ENCODE results near the gene NFASC. TPM values are rescaled to one million over a fixed set of nuclear protein-coding genes. Genes with fewer than 3 reads are reported as not detected.
A peak's percentile ranks its signal among the peaks of the same experiment; 100 is the strongest.

The NFASC gene
- total RNA-seq = 0.14 and 0.18 TPM in 2 replicates

GRCh38 chr1:204870160-204870912 lies at the start of gene NFASC:
NFASC (plus strand) TSS chr1:204870862; CDS start chr1:204944316, 73,454 bp downstream.
- no peak for DNase-seq (ENCODE audit: low spot score)
- H3K27me3 Mint-ChIP-seq (ENCODE audit: low read depth) = peaks cover 2% of the 10 kb centered on the region
- H3K4me3 Mint-ChIP-seq (ENCODE audit: low read depth) = no peak within 1 kb of the TSS
- intact Hi-C loops (cut with micrococcal nuclease) = no loop called here
- H3K27ac Mint-ChIP-seq = no peak within 1 kb of the TSS
- no peaks in the 10 kb centered on the region for H3K36me3 Mint-ChIP-seq (ENCODE audit: low read depth)
- H3K9me3 Mint-ChIP-seq = no peaks in the 10 kb centered on the region
- peaks cover 1% of the 10 kb centered on the region for H3K4me1 Mint-ChIP-seq (ENCODE audit: low read depth)

GRCh38 chr1:204821476-204821875 lies 49.2 kb upstream of the NFASC start:
- peaks cover 10% of the 10 kb centered on the region for H3K27me3 Mint-ChIP-seq (ENCODE audit: low read depth)
- H3K4me3 Mint-ChIP-seq (ENCODE audit: low read depth) = no peak overlapping the region
- no peak overlapping the region for H3K27ac Mint-ChIP-seq
- H3K36me3 Mint-ChIP-seq (ENCODE audit: low read depth) = no peaks in the 10 kb centered on the region
- intact Hi-C loops (cut with micrococcal nuclease) = loop anchor here (10.0 kb wide), 1 partner anchor 123 kb away; no protein-coding TSS in a partner anchor
- H3K4me1 Mint-ChIP-seq (ENCODE audit: low read depth) = no peaks in the 10 kb centered on the region
- no peaks in the 10 kb centered on the region for H3K9me3 Mint-ChIP-seq
- DNase-seq (ENCODE audit: low spot score) = no peak

- intact Hi-C loops (cut with micrococcal nuclease) = loop anchor here (10.0 kb wide), 1 partner anchor 123 kb away; no protein-coding TSS in a partner anchor
- H3K27ac Mint-ChIP-seq = no peak overlapping the region
- H3K9me3 Mint-ChIP-seq = no peaks in the 10 kb centered on the region
- no peaks in the 10 kb centered on the region for H3K36me3 Mint-ChIP-seq (ENCODE audit: low read depth)
- no peak for DNase-seq (ENCODE audit: low spot score)
- no peak overlapping the region for H3K4me3 Mint-ChIP-seq (ENCODE audit: low read depth)
- H3K4me1 Mint-ChIP-seq (ENCODE audit: low read depth) = no peaks in the 10 kb centered on the region
- H3K27me3 Mint-ChIP-seq (ENCODE audit: low read depth) = peaks cover 13% of the 10 kb centered on the region
Measured at GRCh38 chr1:204821924-204822323, 48.7 kb upstream of the NFASC start.

DNA sequence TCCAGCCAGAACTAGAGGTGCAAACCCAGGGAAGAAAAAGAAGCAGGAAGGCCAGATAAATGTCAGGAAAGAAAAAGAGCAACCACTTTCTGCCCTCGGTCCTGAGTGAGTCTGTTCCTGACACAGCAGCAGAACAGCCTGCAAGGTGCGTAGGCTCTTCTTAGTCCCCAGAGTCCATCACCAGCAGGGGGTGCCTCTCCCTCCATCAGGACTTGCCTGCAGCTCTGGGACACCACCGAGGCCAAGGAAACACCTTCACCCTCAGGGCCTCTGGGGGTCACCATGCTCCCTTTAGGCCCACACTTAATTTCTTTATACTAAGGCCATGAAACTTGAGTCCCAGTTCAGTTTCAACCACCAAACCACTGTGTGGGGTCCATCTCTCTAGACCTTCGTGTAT lies 43.7 kb upstream of the NFASC start:
- Mint-ChIP-seq H3K36me3 (ENCODE audit: low read depth) (no peaks in the 10 kb centered on the region), H3K4me1 (ENCODE audit: low read depth) (no peaks in the 10 kb centered on the region), H3K27me3 (ENCODE audit: low read depth) (peaks cover 42% of the 10 kb centered on the region), H3K27ac (no peak overlapping the region), H3K4me3 (ENCODE audit: low read depth) (no peak overlapping the region), H3K9me3 (no peaks in the 10 kb centered on the region)
- DNase-seq (ENCODE audit: low spot score) = no peak
- intact Hi-C loops (cut with micrococcal nuclease) = loop anchor here (10.0 kb wide), 1 partner anchor 118 kb away; no protein-coding TSS in a partner anchor

GRCh38 chr1:204828352-204828850 lies 42.3 kb upstream of the NFASC start:
- peak; percentile 26 for DNase-seq (ENCODE audit: low spot score)
- intact Hi-C loops (cut with micrococcal nuclease) = loop anchor here (10.0 kb wide), 1 partner anchor 116 kb away; no protein-coding TSS in a partner anchor
- Mint-ChIP-seq H3K27me3 (ENCODE audit: low read depth) (peaks cover 45% of the 10 kb centered on the region), H3K36me3 (ENCODE audit: low read depth) (no peaks in the 10 kb centered on the region), H3K4me3 (ENCODE audit: low read depth) (no peak overlapping the region), H3K4me1 (ENCODE audit: low read depth) (no peaks in the 10 kb centered on the region), H3K27ac (no peak overlapping the region), H3K9me3 (no peaks in the 10 kb centered on the region)

DNA sequence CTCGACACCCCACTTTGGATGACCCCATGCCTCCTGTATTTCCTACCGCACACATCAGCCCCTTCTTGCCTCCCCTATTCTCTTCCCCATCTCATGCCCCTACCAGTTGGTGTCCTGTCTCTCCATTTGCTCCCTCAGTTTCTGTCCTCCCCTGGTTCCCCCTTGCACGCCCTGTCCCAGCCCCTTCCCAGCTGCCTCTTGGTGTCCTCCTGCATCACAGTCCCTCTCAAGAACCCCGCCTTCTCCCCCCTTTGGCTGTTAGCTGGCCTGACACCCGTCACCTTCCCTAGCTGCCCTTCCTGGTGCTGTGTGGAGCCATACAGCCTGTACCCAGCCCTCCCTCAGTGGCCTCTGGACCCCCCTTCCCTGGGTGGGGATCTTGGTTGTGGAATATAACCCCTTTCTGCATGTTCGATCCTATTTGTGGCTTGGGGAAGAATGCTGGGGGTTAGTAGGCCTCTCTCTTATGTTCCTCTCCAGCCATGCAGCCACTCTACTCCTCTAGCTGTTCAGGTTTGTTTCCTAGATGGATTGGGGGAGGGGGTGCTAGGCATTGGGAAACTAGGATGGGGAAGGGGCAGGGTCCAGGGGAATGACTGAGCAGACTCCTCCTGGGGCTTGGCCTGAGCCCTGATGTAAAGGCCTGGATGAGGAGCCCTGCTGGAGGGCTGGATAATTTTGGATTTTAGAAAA lies 41.4 kb upstream of the NFASC start:
- Mint-ChIP-seq H3K9me3 (no peaks in the 10 kb centered on the region), H3K36me3 (ENCODE audit: low read depth) (no peaks in the 10 kb centered on the region), H3K27ac (no peak overlapping the region), H3K4me1 (ENCODE audit: low read depth) (no peaks in the 10 kb centered on the region), H3K4me3 (ENCODE audit: low read depth) (no peak overlapping the region), H3K27me3 (ENCODE audit: low read depth) (peaks cover 45% of the 10 kb centered on the region)
- DNase-seq (ENCODE audit: low spot score) = no peak
- intact Hi-C loops (cut with micrococcal nuclease) = loop anchor here (10.0 kb wide), 1 partner anchor 116 kb away; no protein-coding TSS in a partner anchor

GRCh38 chr1:204830747-204831146 lies 39.9 kb upstream of the NFASC start:
- DNase-seq (ENCODE audit: low spot score) = no peak
- Mint-ChIP-seq H3K27ac (no peak overlapping the region), H3K27me3 (ENCODE audit: low read depth) (peaks cover 49% of the 10 kb centered on the region), H3K4me1 (ENCODE audit: low read depth) (no peaks in the 10 kb centered on the region), H3K4me3 (ENCODE audit: low read depth) (no peak overlapping the region), H3K9me3 (no peaks in the 10 kb centered on the region), H3K36me3 (ENCODE audit: low read depth) (no peaks in the 10 kb centered on the region)
- intact Hi-C loops (cut with micrococcal nuclease) = no loop called here

DNA sequence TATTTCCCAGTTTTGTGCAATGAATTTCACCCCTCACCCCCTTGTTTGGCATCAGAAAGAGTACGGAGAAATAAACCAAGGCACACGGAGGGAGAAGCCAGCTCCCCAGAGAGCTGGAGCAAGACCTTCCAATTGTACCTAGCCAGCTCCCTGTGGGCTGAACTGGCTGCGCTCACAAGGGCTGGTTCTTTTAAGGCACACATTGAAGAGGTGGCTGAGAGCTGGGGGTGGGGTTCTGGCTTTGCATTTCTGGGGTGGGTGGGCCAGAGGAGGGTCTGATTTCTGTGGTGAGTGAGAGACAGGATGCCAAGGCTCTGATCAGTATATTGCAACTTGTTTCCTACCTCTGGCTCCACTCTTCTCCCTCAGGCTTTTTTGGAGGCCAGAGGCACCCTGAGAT lies 39.5 kb upstream of the NFASC start:
- no peaks in the 10 kb centered on the region for H3K9me3 Mint-ChIP-seq
- H3K27ac Mint-ChIP-seq = no peak overlapping the region
- no peaks in the 10 kb centered on the region for H3K4me1 Mint-ChIP-seq (ENCODE audit: low read depth)
- intact Hi-C loops (cut with micrococcal nuclease) = no loop called here
- H3K27me3 Mint-ChIP-seq (ENCODE audit: low read depth) = peaks cover 49% of the 10 kb centered on the region
- no peak for DNase-seq (ENCODE audit: low spot score)
- H3K36me3 Mint-ChIP-seq (ENCODE audit: low read depth) = no peaks in the 10 kb centered on the region
- H3K4me3 Mint-ChIP-seq (ENCODE audit: low read depth) = no peak overlapping the region

DNA sequence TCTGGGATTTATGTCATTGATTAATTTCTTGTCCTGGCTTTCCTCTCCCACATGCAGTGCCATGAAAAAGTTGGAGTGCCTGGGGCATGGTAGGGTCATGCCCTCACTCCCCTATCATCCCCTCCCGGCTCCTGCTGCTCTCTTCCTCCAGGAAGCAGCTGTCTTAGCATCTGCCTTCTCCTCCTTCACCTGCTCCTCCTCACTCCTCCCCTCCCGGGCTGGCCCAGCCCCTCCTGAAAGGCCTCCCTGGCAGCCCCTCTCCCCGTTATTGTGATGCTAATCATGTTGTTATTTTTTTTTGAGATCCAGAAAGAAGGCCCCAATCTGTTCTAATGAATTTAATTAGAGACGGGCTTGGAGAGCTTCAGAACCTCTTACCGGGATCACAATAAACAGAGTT lies 36.3 kb upstream of the NFASC start:
- H3K4me3 Mint-ChIP-seq (ENCODE audit: low read depth) = no peak overlapping the region

GRCh38 chr1:204834752-204835151 lies 35.9 kb upstream of the NFASC start:
- Mint-ChIP-seq H3K27ac (no peak overlapping the region), H3K4me3 (ENCODE audit: low read depth) (no peak overlapping the region), H3K4me1 (ENCODE audit: low read depth) (no peaks in the 10 kb centered on the region), H3K9me3 (no peaks in the 10 kb centered on the region), H3K27me3 (ENCODE audit: low read depth) (peaks cover 22% of the 10 kb centered on the region), H3K36me3 (ENCODE audit: low read depth) (no peaks in the 10 kb centered on the region)
- intact Hi-C loops (cut with micrococcal nuclease) = no loop called here
- DNase-seq (ENCODE audit: low spot score) = no peak

More for the DNA sequence above, 36.3 kb upstream of the NFASC start:
- Mint-ChIP-seq H3K27ac (no peak overlapping the region), H3K9me3 (no peaks in the 10 kb centered on the region), H3K36me3 (ENCODE audit: low read depth) (no peaks in the 10 kb centered on the region), H3K4me1 (ENCODE audit: low read depth) (no peaks in the 10 kb centered on the region), H3K27me3 (ENCODE audit: low read depth) (peaks cover 27% of the 10 kb centered on the region)
- no peak for DNase-seq (ENCODE audit: low spot score)
- intact Hi-C loops (cut with micrococcal nuclease) = no loop called here

DNA sequence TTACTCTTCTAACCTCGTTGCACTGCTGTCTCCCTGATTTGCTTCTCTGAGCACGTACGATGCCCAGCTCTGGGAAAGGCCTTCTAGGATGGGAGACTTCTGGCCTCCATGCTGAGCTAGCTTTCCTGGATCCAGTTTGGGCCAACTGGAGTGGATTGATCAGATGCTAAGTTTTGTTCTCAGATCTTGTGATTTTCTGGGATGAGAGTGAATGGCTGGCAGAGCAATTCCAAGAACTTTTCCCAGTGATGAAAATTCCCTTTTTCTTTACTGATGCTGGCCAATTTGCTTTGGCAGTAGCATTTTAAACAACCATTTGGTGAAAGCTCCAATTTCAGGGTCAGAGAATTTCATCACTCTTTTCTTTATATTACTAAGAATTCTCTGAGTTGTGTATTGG lies 34.9 kb upstream of the NFASC start:
- Mint-ChIP-seq H3K36me3 (ENCODE audit: low read depth) (no peaks in the 10 kb centered on the region), H3K4me1 (ENCODE audit: low read depth) (no peaks in the 10 kb centered on the region), H3K4me3 (ENCODE audit: low read depth) (no peak overlapping the region), H3K27me3 (ENCODE audit: low read depth) (peaks cover 14% of the 10 kb centered on the region), H3K9me3 (no peaks in the 10 kb centered on the region), H3K27ac (no peak overlapping the region)
- no peak for DNase-seq (ENCODE audit: low spot score)
- intact Hi-C loops (cut with micrococcal nuclease) = no loop called here

- DNase-seq (ENCODE audit: low spot score) = no peak
- Mint-ChIP-seq H3K27ac (no peak overlapping the region), H3K9me3 (no peaks in the 10 kb centered on the region), H3K4me3 (ENCODE audit: low read depth) (no peak overlapping the region), H3K4me1 (ENCODE audit: low read depth) (no peaks in the 10 kb centered on the region), H3K36me3 (ENCODE audit: low read depth) (no peaks in the 10 kb centered on the region), H3K27me3 (ENCODE audit: low read depth) (peaks cover 11% of the 10 kb centered on the region)
- intact Hi-C loops (cut with micrococcal nuclease) = no loop called here
Measured at GRCh38 chr1:204836856-204837255, 33.8 kb upstream of the NFASC start.

Measured in activated T-helper 2 cell treated with anti-CD3 and anti-CD28 coated beads, Interferon-gamma antibody, Interleukin-2, Interleukin-4, amounts not matched to agents 10 μg/mL and 5 μg/mL and 100 μg/mL, durations not matched to agents 14 hours and 24 hours and 36 hours (primary cell).